ENCODE data around the gene ERVK3-1. TPM values are rescaled to one million over a fixed set of nuclear protein-coding genes. Genes with fewer than 3 reads are reported as not detected.
"Not testable (repeated sequence)": the region's sequence is repeated elsewhere in the genome, so short reads cannot be mapped to it uniquely, and the experiment has no call there.

The ERVK3-1 gene
- total RNA-seq, 4 donors from 2014 or later = 39.5 to 85.1 (median 59.2) TPM

DNA sequence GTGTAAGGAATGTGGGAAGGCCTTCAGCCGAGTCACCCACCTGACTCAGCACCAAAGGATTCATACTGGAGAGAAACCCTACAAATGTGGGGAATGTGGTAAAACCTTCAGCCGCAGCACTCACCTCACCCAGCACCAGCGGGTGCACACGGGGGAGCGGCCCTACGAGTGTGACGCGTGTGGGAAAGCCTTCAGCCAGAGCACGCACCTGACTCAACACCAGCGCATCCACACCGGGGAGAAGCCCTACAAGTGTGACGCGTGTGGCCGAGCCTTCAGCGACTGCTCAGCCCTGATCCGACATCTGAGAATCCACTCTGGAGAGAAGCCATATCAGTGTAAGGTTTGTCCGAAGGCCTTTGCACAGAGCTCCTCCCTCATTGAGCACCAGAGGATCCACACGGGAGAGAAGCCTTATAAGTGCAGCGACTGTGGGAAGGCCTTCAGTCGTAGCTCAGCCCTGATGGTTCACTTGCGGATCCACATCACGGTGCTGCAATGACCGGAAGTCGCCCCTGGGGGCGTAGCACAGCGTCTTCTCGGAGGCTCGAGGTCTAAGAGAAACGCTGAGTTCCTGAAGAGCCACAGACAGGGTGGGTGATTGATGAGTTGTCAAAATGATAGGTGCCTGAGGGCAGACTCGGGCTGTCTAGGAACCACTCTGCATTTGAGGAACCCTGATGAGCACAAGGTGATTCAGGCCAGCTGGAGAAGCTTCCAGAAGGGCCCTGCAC, 33.8 kb downstream of the ERVK3-1 start:
- no peak for ATAC-seq (ENCODE audit: low FRiP score)

GRCh38 chr19:58345558-58345957, 40.4 kb downstream of the ERVK3-1 start:
- no peak for DNase-seq (ENCODE audit: low spot score)
- ATAC-seq (ENCODE audit: low FRiP score) = no peak
- no peak for TF ChIP-seq CTCF (IDR thresholded peaks at IDR 0.05)

More for the DNA sequence above, 33.8 kb downstream of the ERVK3-1 start:
- no peak for TF ChIP-seq CTCF (IDR thresholded peaks at IDR 0.05)
- DNase-seq (ENCODE audit: low spot score) = no peak

DNA sequence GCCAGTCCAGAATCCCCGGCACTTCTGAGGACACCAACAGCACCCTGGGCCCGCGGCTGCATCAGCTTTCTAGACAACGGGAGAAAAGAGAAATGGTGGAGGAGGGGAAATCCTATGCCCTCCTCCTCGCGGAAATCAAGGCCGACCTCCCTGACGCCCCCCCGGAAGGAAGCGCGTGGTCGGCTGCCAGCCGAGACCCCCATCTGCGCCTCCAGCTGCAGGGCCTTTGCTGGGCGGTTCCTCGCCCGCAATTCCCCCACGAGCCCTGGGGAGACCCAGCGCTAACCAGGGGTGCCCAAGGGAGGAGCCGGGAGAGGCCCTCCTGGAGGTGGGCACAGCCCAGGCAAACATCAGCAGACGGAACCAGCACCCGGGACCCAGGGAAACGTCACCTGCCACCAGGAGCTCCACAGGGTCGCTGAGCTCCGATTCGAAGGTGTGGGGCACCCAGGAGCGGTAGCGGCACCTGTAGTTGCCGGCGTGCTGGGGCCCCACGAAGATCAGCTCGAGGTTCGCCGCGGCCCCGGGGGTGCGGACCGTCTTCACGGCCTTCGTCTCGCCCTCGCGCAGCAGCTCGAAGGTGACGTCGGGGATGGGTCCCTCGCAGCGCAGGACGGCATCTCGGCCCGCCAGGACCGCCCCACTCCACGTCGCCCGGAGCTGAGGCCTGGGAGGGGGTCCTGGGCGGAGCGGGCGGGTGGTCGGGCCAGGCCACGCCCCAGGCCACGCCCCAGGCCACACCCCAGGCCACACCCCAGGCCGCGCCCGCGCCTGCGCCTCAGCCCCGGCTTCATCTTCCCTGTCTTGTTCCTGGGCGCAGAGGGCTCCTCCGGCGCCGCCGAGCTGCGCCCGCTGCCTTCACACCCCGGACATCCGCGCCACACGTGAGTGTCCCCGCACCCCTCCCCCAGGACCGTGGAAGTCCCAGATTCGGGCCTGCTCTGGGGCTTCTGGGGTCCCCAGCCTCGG, 42.1 kb downstream of the ERVK3-1 start:
- peak; percentile 90 for ATAC-seq (ENCODE audit: low FRiP score)
- DNase-seq (ENCODE audit: low spot score) = no peak
- TF ChIP-seq CTCF (IDR thresholded peaks at IDR 0.05) = no peak

DNA sequence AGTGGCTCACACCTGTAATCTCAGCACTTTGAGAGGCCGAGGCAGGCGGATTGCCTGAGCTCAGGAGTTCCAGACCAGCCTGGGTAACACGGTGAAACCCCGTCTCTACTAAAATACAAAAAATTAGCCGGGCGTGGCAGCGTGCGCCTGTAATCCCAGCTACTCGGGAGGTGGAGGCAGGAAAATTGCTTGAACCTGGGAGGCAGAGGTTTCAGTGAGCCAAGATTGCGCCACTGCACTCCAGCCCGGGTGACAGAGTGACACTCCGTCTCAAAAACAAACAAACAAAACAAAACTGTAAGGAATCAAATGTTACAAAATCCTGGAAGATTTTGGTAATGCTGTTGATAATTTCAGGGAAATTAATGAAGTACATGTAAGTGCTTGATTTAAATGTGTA, 42.9 kb downstream of the ERVK3-1 start:
- ATAC-seq (ENCODE audit: low FRiP score); DNase-seq (ENCODE audit: low spot score): not testable (repeated sequence)

DNA sequence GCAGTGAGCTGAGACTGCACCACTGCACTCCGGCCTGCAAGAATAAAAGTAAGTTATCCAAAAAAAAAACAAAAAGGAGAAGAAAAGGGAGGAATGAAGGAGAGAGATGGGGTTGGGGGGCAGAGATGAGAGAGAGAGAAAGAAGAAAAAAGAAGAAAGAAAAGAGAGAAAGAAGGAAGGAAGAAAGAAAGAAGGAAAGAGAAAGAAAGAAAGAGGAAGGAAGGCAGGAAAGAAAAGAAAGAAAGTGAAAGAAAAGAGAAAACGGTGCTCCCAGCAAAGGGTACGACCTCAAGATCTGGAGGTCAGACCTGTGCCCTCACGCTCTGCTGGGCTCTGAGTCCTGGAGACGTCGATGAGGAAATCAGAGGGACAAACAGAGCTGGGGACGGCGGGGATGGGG, 44.4 kb downstream of the ERVK3-1 start:
- DNase-seq (ENCODE audit: low spot score) = no peak
- TF ChIP-seq CTCF (IDR thresholded peaks at IDR 0.05) = no peak
- no peak for ATAC-seq (ENCODE audit: low FRiP score)

- DNase-seq (ENCODE audit: low spot score) (no peak), ATAC-seq (ENCODE audit: low FRiP score) (no peak)
- TF ChIP-seq CTCF (IDR thresholded peaks at IDR 0.05) = no peak
These were observed 45.1 kb downstream of the ERVK3-1 start for GRCh38 chr19:58350001-58350861.
